ENCODE results near the gene DUSP10. TPM values are rescaled to one million over a fixed set of nuclear protein-coding genes. Genes with fewer than 3 reads are reported as not detected.

The DUSP10 gene
- total RNA-seq, 1 experiment from 2014 or later: 1.6 TPM

- ChIA-PET POLR2A (no interaction called here), CTCF (no interaction called here)
- peaks cover 7% of the 10 kb centered on the region for H3K4me1 Mint-ChIP-seq
- no peaks in the 10 kb centered on the region for H3K27me3 Mint-ChIP-seq (ENCODE audit: low read depth)
- DNase-seq (ENCODE audit: low spot score): no peak
- H3K27ac Mint-ChIP-seq: no peak overlapping the region
- peaks cover 13% of the 10 kb centered on the region for H3K9me3 Mint-ChIP-seq
- no peak for ATAC-seq
- H3K36me3 Mint-ChIP-seq: peaks cover 4% of the 10 kb centered on the region; the same call in 1 of the 2 replicates
- H3K4me3 Mint-ChIP-seq: no peak overlapping the region
- TF ChIP-seq HMGXB4 (CRISPR knock-in tag; IDR thresholded peaks at IDR 0.05) (no peak), ZNF671 (CRISPR knock-in tag; IDR thresholded peaks at IDR 0.05) (no peak), FOXK1 (CRISPR knock-in tag; IDR thresholded peaks at IDR 0.05) (no peak), GABPB1 (CRISPR knock-in tag; IDR thresholded peaks at IDR 0.05) (no peak), JAZF1 (CRISPR knock-in tag; IDR thresholded peaks at IDR 0.05) (no peak), SP1 (CRISPR knock-in tag; conservative IDR thresholded peaks at IDR 0.05) (no peak), ETV6 (CRISPR knock-in tag; IDR thresholded peaks at IDR 0.05) (no peak), FOXJ3 (CRISPR knock-in tag; IDR thresholded peaks at IDR 0.05; ENCODE audit: borderline replicate concordance) (no peak), ZNF121 (CRISPR knock-in tag; IDR thresholded peaks at IDR 0.05) (no peak), AFF4 (CRISPR knock-in tag; IDR thresholded peaks at IDR 0.05; ENCODE audit: borderline replicate concordance) (no peak)
- TF ChIP-seq, protein P1, sequence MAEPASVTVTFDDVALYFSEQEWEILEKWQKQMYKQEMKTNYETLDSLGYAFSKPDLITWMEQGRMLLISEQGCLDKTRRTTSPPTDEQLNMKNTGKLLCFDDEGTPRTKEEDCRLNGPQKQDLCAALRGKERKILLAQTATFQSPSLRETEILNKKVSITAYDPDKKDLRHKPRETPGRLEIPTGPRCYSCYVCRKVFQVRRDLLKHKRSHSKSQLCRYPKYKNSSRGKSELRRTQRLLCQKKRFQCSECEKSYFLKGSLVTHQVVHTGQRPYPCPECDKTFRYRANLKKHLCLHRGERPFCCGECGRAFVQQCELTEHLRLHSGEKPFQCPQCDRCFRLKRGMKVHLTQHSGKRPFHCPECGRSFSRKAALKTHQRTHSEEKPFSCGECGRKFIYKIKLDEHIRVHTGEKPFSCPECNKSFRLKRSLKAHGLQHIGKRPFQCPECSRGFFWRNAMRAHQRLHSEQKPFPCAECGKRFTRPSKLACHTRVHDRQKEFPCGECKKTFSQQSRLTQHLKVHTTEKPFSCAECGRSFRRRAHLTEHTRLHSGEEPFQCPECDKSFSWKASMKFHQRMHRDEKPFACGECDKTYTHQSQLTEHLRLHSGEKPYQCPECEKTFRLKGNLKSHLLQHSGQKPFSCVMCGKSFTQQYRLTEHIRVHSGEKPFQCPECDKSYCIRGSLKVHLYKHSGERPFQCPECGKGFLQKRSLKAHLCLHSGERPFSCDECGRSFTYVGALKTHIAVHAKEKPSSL (CRISPR knock-in tag; conservative IDR thresholded peaks at IDR 0.05): no peak
- TF ChIP-seq, protein P2, sequence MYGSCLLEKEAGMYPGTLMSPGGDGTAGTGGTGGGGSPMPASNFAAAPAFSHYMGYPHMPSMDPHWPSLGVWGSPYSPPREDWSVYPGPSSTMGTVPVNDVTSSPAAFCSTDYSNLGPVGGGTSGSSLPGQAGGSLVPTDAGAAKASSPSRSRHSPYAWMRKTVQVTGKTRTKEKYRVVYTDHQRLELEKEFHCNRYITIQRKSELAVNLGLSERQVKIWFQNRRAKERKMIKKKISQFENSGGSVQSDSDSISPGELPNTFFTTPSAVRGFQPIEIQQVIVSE (CRISPR knock-in tag; IDR thresholded peaks at IDR 0.05; ENCODE audit: borderline replicate concordance): no peak
Measured at GRCh38 chr1:221692643-221693042, 49.2 kb downstream of the DUSP10 start.

GRCh38 chr1:221691261-221691660, 50.6 kb downstream of the DUSP10 start:
- peaks cover 7% of the 10 kb centered on the region for H3K4me1 Mint-ChIP-seq
- no peaks in the 10 kb centered on the region for H3K27me3 Mint-ChIP-seq (ENCODE audit: low read depth)
- no peak for ATAC-seq
- H3K4me3 Mint-ChIP-seq: no peak overlapping the region
- CTCF ChIA-PET: no interaction called here
- no peak for DNase-seq (ENCODE audit: low spot score)
- H3K36me3 Mint-ChIP-seq: peaks cover 4% of the 10 kb centered on the region; the same call in 1 of the 2 replicates
- no peak overlapping the region for H3K27ac Mint-ChIP-seq
- H3K9me3 Mint-ChIP-seq: peaks cover 13% of the 10 kb centered on the region
- POLR2A ChIA-PET: no interaction called here
- TF ChIP-seq, protein P3, sequence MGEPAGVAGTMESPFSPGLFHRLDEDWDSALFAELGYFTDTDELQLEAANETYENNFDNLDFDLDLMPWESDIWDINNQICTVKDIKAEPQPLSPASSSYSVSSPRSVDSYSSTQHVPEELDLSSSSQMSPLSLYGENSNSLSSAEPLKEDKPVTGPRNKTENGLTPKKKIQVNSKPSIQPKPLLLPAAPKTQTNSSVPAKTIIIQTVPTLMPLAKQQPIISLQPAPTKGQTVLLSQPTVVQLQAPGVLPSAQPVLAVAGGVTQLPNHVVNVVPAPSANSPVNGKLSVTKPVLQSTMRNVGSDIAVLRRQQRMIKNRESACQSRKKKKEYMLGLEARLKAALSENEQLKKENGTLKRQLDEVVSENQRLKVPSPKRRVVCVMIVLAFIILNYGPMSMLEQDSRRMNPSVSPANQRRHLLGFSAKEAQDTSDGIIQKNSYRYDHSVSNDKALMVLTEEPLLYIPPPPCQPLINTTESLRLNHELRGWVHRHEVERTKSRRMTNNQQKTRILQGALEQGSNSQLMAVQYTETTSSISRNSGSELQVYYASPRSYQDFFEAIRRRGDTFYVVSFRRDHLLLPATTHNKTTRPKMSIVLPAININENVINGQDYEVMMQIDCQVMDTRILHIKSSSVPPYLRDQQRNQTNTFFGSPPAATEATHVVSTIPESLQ (CRISPR knock-in tag; IDR thresholded peaks at IDR 0.05): no peak
- TF ChIP-seq, protein P1 (CRISPR knock-in tag; conservative IDR thresholded peaks at IDR 0.05): no peak
- no peak for TF ChIP-seq ZNF121 (CRISPR knock-in tag; IDR thresholded peaks at IDR 0.05)
- no peak for TF ChIP-seq ZNF512 (CRISPR knock-in tag; IDR thresholded peaks at IDR 0.05; ENCODE audit: borderline replicate concordance)
- TF ChIP-seq CBFB (CRISPR knock-in tag; IDR thresholded peaks at IDR 0.05; ENCODE audit: low read depth): no peak
- TF ChIP-seq ZNF138 (CRISPR knock-in tag; conservative IDR thresholded peaks at IDR 0.05): no peak
- no peak for TF ChIP-seq FOXP1 (CRISPR knock-in tag; IDR thresholded peaks at IDR 0.05; ENCODE audit: borderline replicate concordance)
